HEK293T (cell line): Measurements from ENCODE around the gene CDSN.

Experiments used
- CTCF ChIA-PET: fragments of 350-600 bp; formaldehyde crosslinking; extraction: SDS; loops from one replicate; lab custom pipeline; 2021; ENCODE audit warnings: antibody characterized with exemption, inconsistent platforms; lab: Yijun Ruan, JAX
- POLR2A ChIA-PET: fragments of 350-600 bp; formaldehyde crosslinking; extraction: SDS; loops from one replicate; lab custom pipeline; 2020; ENCODE audit warnings: antibody characterized with exemption, inconsistent platforms; lab: Yijun Ruan, JAX
- DNase-seq: peaks from one replicate; pipeline ENCODE4 v3.0.0; 2012; ENCODE audit warnings: mixed read lengths; ENCODE audit errors: extremely low spot score
- ARNT ChIP-seq: fragments of 450-650 bp; IDR thresholded peaks from 2 replicates; pipeline ENCODE4 v1.6.1; 2017; ENCODE audit warnings: mild to moderate bottlenecking
- BHLHE40 ChIP-seq: fragments of 450-650 bp; IDR thresholded peaks from 2 replicates; pipeline ENCODE4 v1.6.1; 2016; ENCODE audit warnings: mild to moderate bottlenecking, moderate library complexity, borderline replicate concordance
- CTBP1 ChIP-seq: fragments of 450-650 bp; IDR thresholded peaks from 2 replicates; pipeline ENCODE4 v1.6.1; 2016; ENCODE audit warnings: borderline replicate concordance
- ELF4 ChIP-seq: fragments of 450-650 bp; IDR thresholded peaks from 2 replicates; pipeline ENCODE4 v1.6.1; 2017; ENCODE audit warnings: antibody characterized with exemption
- FOXA1 ChIP-seq: fragments of 450-650 bp; IDR thresholded peaks from 2 replicates; pipeline ENCODE4 v1.6.1; 2016; ENCODE audit warnings: mild to moderate bottlenecking
- FOXK2 ChIP-seq: fragments of 450-650 bp; IDR thresholded peaks from 2 replicates; pipeline ENCODE4 v1.6.1; 2016; ENCODE audit warnings: mild to moderate bottlenecking
- FOXM1 ChIP-seq: fragments of 450-650 bp; IDR thresholded peaks from 2 replicates; pipeline ENCODE4 v1.6.1; 2017; ENCODE audit warnings: mild to moderate bottlenecking, borderline replicate concordance
- HDGF ChIP-seq: fragments of 450-650 bp; IDR thresholded peaks from 2 replicates; pipeline ENCODE4 v1.6.1; 2017; ENCODE audit warnings: antibody characterized with exemption, borderline replicate concordance
- L3MBTL2 ChIP-seq: fragments of 450-650 bp; conservative IDR thresholded peaks from 2 replicates; pipeline ENCODE4 v1.6.1; 2016; ENCODE audit warnings: mild to moderate bottlenecking
- LEF1 ChIP-seq: fragments of 450-650 bp; IDR thresholded peaks from 2 replicates; pipeline ENCODE4 v1.6.1; 2017; ENCODE audit warnings: mild to moderate bottlenecking, borderline replicate concordance
- NFRKB ChIP-seq: fragments of 450-650 bp; IDR thresholded peaks from 2 replicates; pipeline ENCODE4 v1.6.1; 2016; ENCODE audit warnings: mild to moderate bottlenecking, moderate library complexity
- PKNOX1 ChIP-seq: fragments of 450-650 bp; IDR thresholded peaks from 2 replicates; pipeline ENCODE4 v1.6.1; 2016
- SP1 ChIP-seq: fragments of 450-650 bp; IDR thresholded peaks from 2 replicates; pipeline ENCODE4 v1.6.1; 2017
- SUZ12 ChIP-seq: fragments of 450-650 bp; IDR thresholded peaks from 2 replicates; pipeline ENCODE4 v1.6.1; 2016; ENCODE audit warnings: mild to moderate bottlenecking
- TARDBP ChIP-seq: fragments of 450-650 bp; IDR thresholded peaks from 2 replicates; pipeline ENCODE4 v1.6.1; 2016
- ZNF384 ChIP-seq: fragments of 450-650 bp; IDR thresholded peaks from 2 replicates; pipeline ENCODE4 v1.6.1; 2016

Gene CDSN

DNA sequence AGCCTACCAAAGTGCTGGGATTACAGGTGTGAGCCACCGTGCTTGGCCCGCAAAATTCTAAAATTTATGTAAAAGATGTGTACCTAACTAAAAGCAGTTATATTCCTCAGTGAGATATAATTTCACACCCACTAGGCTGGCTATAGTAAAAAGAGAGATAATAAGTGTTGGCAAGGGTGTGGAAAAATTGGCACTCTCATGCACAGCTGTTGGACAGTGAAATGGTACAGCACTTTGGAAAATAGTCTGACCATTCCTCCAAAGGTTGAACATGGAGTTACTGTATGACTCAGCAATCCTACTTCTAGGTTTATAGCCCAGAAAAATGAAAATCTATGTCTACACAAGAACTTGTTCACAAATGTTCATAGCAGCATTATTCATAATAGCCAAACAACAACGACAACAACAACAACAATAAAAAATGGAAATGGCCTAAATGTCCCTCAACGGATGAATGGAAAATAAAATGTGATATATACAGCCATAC lies 21.8 kb downstream of the CDSN start:
- CTCF ChIA-PET = no interaction called here

DNA sequence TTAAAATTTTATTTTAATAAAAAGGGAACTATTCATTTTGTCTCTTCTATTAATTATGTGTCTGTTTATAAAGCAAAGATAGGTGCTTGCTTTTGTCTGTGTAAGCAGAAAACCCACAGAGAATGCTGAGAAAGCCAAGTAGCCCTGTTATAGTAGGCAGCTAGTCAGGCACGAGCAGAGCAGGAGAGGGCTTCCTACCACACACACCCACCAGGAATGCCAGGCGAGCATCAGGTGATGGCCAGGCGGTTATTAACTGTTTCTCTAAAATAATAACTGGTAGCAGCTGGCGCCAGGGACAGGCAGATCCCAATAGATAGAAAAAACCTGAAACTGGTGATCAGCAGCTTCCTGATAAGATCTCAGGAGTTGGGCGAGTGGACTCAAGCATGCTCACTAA lies 23.6 kb downstream of the CDSN start:
- no peak for DNase-seq
- TF ChIP-seq CTBP1 = no peak
- TF ChIP-seq ZNF384 = no peak
- no peak for TF ChIP-seq SUZ12
- TF ChIP-seq LEF1 = no peak
- TF ChIP-seq PKNOX1 = no peak
- CTCF ChIA-PET = interaction anchor here (0.7 to 0.8 kb wide), 2 partner anchors 9 to 17 kb away, joined by 3 to 4 read pairs; no protein-coding TSS in a partner anchor
- POLR2A ChIA-PET = no interaction called here

More for the DNA sequence above, 21.8 kb downstream of the CDSN start:
- POLR2A ChIA-PET = no interaction called here
- TF ChIP-seq LEF1 (no peak), PKNOX1 (no peak), NFRKB (no peak), SUZ12 (no peak), ZNF384 (no peak), L3MBTL2 (no peak), CTBP1 (no peak), ARNT (no peak), FOXK2 (no peak), FOXA1 (no peak), SP1 (no peak), BHLHE40 (no peak), ELF4 (no peak)
- DNase-seq = no peak

GRCh38 chr6:31096215-31096614 lies 24.0 kb downstream of the CDSN start:
- ChIA-PET CTCF (interaction anchor here (0.7 to 0.8 kb wide), 2 partner anchors 9 to 16 kb away, joined by 3 to 4 read pairs; no protein-coding TSS in a partner anchor), POLR2A (no interaction called here)
- no peak for DNase-seq
- TF ChIP-seq BHLHE40 (no peak), LEF1 (no peak), ELF4 (no peak), SUZ12 (no peak), ZNF384 (no peak), TARDBP (no peak), PKNOX1 (no peak), NFRKB (no peak), FOXM1 (no peak), FOXK2 (no peak), SP1 (no peak), FOXA1 (no peak), HDGF (no peak), L3MBTL2 (no peak), CTBP1 (no peak), ARNT (no peak)

DNA sequence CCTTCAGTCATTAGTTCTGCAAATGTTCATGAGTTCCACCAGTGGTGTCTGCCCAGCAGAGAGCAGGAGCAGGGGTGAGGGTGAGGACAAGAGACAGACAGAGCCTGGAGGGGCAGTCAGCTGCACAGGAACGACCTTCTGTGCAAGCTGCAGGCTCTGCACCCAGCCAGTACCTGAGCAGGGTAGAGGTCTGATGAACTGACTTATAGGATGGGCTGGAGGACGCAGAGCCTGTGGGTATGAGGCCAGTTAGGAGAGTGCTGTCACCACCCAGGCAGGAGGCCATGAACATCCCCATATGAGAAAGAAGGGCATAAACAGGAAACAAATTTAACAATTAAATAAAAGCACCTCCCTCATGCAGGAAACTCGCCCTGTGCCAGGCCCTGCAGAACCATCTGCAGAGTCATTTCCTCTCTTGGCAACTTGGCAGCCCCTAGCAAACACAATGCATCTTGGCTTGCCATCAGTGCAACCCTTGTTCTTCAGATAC lies 25.8 kb downstream of the CDSN start:
- TF ChIP-seq FOXA1 = no peak
- TF ChIP-seq HDGF = no peak
- TF ChIP-seq ELF4 = no peak
- TF ChIP-seq FOXK2 = no peak
- TF ChIP-seq TARDBP = no peak
- no peak for TF ChIP-seq BHLHE40
- no peak for TF ChIP-seq NFRKB
- no peak for TF ChIP-seq CTBP1
- no peak for TF ChIP-seq SP1
- DNase-seq = no peak
- POLR2A ChIA-PET = no interaction called here
- CTCF ChIA-PET = interaction anchor here (0.9 kb wide), 1 partner anchor 21 kb away, joined by 4 read pairs; the partner anchor contains the start of gene PSORS1C1

DNA sequence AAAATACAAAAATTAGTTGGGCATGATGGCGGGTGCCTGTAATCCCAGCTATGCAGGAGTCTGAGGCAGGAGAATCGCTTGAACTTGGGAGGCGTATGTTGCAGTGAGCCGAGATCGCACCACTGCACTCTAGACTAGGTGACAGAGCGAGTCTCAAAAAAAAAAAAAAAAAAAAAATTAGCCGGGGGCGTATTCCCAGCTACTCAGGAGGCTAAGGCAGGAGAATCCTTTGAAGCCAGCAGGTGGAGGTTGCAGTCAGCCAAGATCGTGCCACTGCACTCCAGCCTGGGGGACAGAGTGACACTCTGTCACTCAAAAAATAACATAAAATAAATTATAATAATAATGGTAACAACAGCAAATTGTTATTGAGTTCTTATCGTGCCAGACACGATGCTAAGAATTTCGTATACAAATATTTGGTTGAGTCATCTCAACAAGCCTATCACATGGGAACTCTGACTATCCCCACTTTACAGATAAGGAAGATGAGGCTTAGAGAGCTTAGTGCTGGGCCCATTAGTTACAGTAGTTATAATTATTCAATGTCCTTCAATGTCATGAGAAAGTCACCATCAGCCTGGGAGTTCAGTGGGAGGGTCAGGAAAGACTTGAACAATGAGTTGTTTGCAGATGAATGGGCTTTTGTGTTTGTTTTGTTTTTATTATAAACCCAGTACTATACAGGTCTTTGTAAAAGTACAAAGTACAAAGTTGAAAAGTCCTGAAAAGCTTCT lies 27.3 kb downstream of the CDSN start:
- POLR2A ChIA-PET = interaction anchor here (1.6 kb wide), 1 partner anchor 10 kb away, joined by 3 read pairs; no protein-coding TSS in a partner anchor
- no peak for TF ChIP-seq ARNT
- TF ChIP-seq TARDBP = no peak
- TF ChIP-seq CTBP1 = no peak
- TF ChIP-seq HDGF = no peak
- no peak for TF ChIP-seq FOXM1
- no peak for TF ChIP-seq SP1
- TF ChIP-seq NFRKB = no peak
- TF ChIP-seq L3MBTL2 = no peak
- no peak for TF ChIP-seq BHLHE40
- TF ChIP-seq FOXA1 = no peak
- TF ChIP-seq ELF4 = no peak
- no peak for TF ChIP-seq FOXK2
- no peak for TF ChIP-seq SUZ12
- no peak for TF ChIP-seq ZNF384
- CTCF ChIA-PET = interaction anchor here (0.5 to 0.8 kb wide), 2 partner anchors 9 to 13 kb away, joined by 3 read pairs; no protein-coding TSS in a partner anchor

GRCh38 chr6:31092238-31092637 lies 28.0 kb downstream of the CDSN start:
- TF ChIP-seq ZNF384 (no peak), SUZ12 (no peak), L3MBTL2 (no peak), PKNOX1 (no peak), ELF4 (no peak), HDGF (no peak), BHLHE40 (no peak), FOXM1 (no peak), NFRKB (no peak), FOXK2 (no peak), ARNT (no peak)
- POLR2A ChIA-PET = no interaction called here

More for the DNA sequence above, 27.3 kb downstream of the CDSN start:
- DNase-seq = no peak

More at GRCh38 chr6:31092238-31092637, 28.0 kb downstream of the CDSN start:
- no peak for DNase-seq
- CTCF ChIA-PET = interaction anchor here (0.5 kb wide), 1 partner anchor 10 kb away, joined by 3 read pairs; no protein-coding TSS in a partner anchor
